ENCODE measurements around the gene TDP1.
"Not testable (repeated sequence)": the region's sequence is repeated elsewhere in the genome, so short reads cannot be mapped to it uniquely, and the experiment has no call there.

The TDP1 gene

GRCh38 chr14:90023176-90023896 is 67.6 kb downstream of the TDP1 start:
- peak; percentile 12 for DNase-seq (ENCODE audit: low read depth)
- H3K4me3 ChIP-seq (ENCODE audit: low read length): no peak overlapping the region
- TF ChIP-seq, protein P1, sequence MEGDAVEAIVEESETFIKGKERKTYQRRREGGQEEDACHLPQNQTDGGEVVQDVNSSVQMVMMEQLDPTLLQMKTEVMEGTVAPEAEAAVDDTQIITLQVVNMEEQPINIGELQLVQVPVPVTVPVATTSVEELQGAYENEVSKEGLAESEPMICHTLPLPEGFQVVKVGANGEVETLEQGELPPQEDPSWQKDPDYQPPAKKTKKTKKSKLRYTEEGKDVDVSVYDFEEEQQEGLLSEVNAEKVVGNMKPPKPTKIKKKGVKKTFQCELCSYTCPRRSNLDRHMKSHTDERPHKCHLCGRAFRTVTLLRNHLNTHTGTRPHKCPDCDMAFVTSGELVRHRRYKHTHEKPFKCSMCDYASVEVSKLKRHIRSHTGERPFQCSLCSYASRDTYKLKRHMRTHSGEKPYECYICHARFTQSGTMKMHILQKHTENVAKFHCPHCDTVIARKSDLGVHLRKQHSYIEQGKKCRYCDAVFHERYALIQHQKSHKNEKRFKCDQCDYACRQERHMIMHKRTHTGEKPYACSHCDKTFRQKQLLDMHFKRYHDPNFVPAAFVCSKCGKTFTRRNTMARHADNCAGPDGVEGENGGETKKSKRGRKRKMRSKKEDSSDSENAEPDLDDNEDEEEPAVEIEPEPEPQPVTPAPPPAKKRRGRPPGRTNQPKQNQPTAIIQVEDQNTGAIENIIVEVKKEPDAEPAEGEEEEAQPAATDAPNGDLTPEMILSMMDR (conservative IDR thresholded peaks at IDR 0.05; ENCODE audit: low read depth, low read length): no peak

- DNase-seq (ENCODE audit: low read depth): no peak
- TF ChIP-seq, protein P1 (conservative IDR thresholded peaks at IDR 0.05; ENCODE audit: low read depth, low read length): no peak
Observed at GRCh38 chr14:90024910-90025309, 69.2 kb downstream of the TDP1 start.

GRCh38 chr14:90026608-90027007 is 70.9 kb downstream of the TDP1 start:
- not testable (repeated sequence) for H3K4me3 ChIP-seq (ENCODE audit: low read length); DNase-seq (ENCODE audit: low read depth)

More at GRCh38 chr14:90024910-90025309, 69.2 kb downstream of the TDP1 start:
- no peak overlapping the region for H3K4me3 ChIP-seq (ENCODE audit: low read length)

DNA sequence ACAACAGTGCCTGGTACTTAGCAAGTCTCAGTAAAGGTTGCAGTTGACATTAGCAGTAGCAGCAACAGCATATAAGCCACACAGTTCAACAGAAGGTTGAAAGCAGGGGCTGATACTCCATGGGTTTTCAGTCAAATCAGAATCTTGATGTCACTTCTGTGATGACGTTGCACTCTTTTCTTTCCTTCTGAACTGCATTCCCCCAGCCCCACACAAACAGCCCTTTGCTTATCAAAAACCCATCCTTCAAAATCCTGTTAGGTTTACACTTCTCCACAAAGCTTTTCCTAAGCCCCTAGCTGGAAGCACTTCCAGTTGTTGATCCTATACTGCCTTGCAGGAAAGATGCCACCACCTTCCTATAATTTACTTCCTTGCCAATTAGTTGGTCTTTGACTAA is 72.1 kb downstream of the TDP1 start:
- H3K4me3 ChIP-seq (ENCODE audit: low read length): no peak overlapping the region
- TF ChIP-seq, protein P1 (conservative IDR thresholded peaks at IDR 0.05; ENCODE audit: low read depth, low read length): no peak
- DNase-seq (ENCODE audit: low read depth): no peak

DNA sequence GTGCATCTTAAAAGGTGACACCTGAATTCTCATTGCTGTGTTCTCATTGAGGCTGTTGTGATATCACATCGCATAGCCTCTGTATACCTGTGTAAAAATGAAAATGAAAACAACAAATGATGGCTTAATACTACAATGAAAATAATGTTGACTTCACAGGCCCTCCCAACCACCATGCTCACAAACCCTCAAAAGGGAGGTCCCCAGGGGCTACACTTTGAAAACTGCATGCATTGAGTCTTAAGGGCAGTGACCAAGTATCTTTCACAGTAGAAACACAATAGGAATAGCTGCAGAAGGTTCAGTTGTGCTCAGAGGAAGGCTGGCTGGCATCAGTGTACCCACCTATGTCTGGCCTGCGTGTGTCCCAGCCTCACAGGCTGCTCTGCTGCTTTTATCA is 78.4 kb downstream of the TDP1 start:
- TF ChIP-seq, protein P1 (conservative IDR thresholded peaks at IDR 0.05; ENCODE audit: low read depth, low read length): no peak
- DNase-seq (ENCODE audit: low read depth): no peak

GRCh38 chr14:90034835-90035525 is 79.3 kb downstream of the TDP1 start:
- no peak overlapping the region for H3K4me3 ChIP-seq (ENCODE audit: low read length)
- TF ChIP-seq, protein P1 (conservative IDR thresholded peaks at IDR 0.05; ENCODE audit: low read depth, low read length): no peak
- no peak for DNase-seq (ENCODE audit: low read depth)

More for the DNA sequence above, 78.4 kb downstream of the TDP1 start:
- H3K4me3 ChIP-seq (ENCODE audit: low read length): no peak overlapping the region

- DNase-seq (ENCODE audit: low read depth): peak; percentile 96
- TF ChIP-seq, protein P1 (conservative IDR thresholded peaks at IDR 0.05; ENCODE audit: low read depth, low read length): no peak
- H3K4me3 ChIP-seq (ENCODE audit: low read length): no peak overlapping the region
Observed at GRCh38 chr14:90039253-90040010, 83.7 kb downstream of the TDP1 start.
